DOHH2 (cell line): ENCODE measurements around the gene TBCE.

Source experiments
- H3F3A ChIP-seq: fragments of 200-600 bp; sonication (generic), shearing (Covaris generic); 2 replicates; pipeline ENCODE4 v1.6.0; 2016; ENCODE audit warnings: antibody characterized with exemption, mild to moderate bottlenecking; ENCODE audit not compliant: control insufficient read depth, insufficient read depth
- H3K27ac ChIP-seq: fragments of 200-600 bp; sonication (generic); 2 replicates; pipeline ENCODE4 v1.5.1; 2014; ENCODE audit warnings: low read depth, mild to moderate bottlenecking, low read length, moderate library complexity
- H3K27me3 ChIP-seq: fragments of 200-600 bp; sonication (generic); 2 replicates; pipeline ENCODE4 v1.6.1; 2014; ENCODE audit warnings: mild to moderate bottlenecking, low read length, mixed read lengths; ENCODE audit not compliant: control insufficient read depth
- H3K36me3 ChIP-seq: fragments of 200-600 bp; sonication (generic); 2 replicates; pipeline ENCODE4 v1.6.1; 2014; ENCODE audit warnings: mild to moderate bottlenecking, low read length, moderate library complexity, mixed read lengths; ENCODE audit not compliant: control insufficient read depth
- H3K4me1 ChIP-seq: fragments of 200-600 bp; sonication (generic); 2 replicates; pipeline ENCODE4 v1.6.1; 2014; ENCODE audit warnings: mild to moderate bottlenecking, low read length, mixed read lengths; ENCODE audit not compliant: control insufficient read depth
- H3K4me2 ChIP-seq: fragments of 200-600 bp; sonication (generic); 2 replicates; pipeline ENCODE4 v1.6.0; 2014; ENCODE audit warnings: mild to moderate bottlenecking, low read length, moderate library complexity
- H3K4me3 ChIP-seq: fragments of 200-600 bp; sonication (generic); 2 replicates; pipeline ENCODE4 v1.5.1; 2014; ENCODE audit warnings: mild to moderate bottlenecking, low read length, mixed read lengths
- H3K79me2 ChIP-seq: fragments of 200-600 bp; sonication (generic); 2 replicates; pipeline ENCODE4 v1.6.1; 2014; ENCODE audit warnings: mild to moderate bottlenecking, low read length, mixed read lengths; ENCODE audit not compliant: control insufficient read depth
- H3K9me2 ChIP-seq: fragments of 200-600 bp; sonication (generic); replicated peaks from 2 replicates; pipeline ENCODE4 v1.6.1; 2014; ENCODE audit warnings: mild to moderate bottlenecking, low read length, mixed read lengths; ENCODE audit not compliant: control insufficient read depth
- H3K9me3 ChIP-seq: fragments of 200-600 bp; sonication (generic); 2 replicates; pipeline ENCODE4 v1.6.1; 2014; ENCODE audit warnings: antibody characterized with exemption, low read length, mixed read lengths; ENCODE audit not compliant: control insufficient read depth, insufficient read depth
- H4K20me1 ChIP-seq: fragments of 200-600 bp; sonication (generic); 2 replicates; pipeline ENCODE4 v1.6.0; 2014; ENCODE audit warnings: low read depth, mild to moderate bottlenecking, antibody characterized with exemption, low read length, moderate library complexity; ENCODE audit not compliant: control insufficient read depth, insufficient read depth
- EZH2phosphoT487 ChIP-seq: fragments of 200-600 bp; sonication (generic); IDR thresholded peaks from 2 replicates; pipeline ENCODE4 v1.6.1; 2017; ENCODE audit warnings: borderline replicate concordance, mild to moderate bottlenecking, antibody characterized with exemption, low read length, moderate library complexity, mixed read lengths
- TF ChIP-seq, protein P1 (sequence below): fragments of 200-600 bp; sonication (generic); IDR thresholded peaks from one replicate; pipeline ENCODE4 v1.5.1; 2014; ENCODE audit warnings: antibody characterized with exemption, mild to moderate bottlenecking, low read depth, low read length; ENCODE audit not compliant: poor library complexity, severe bottlenecking

Gene TBCE

GRCh38 chr1:235326719-235327558, 40.3 kb upstream of the TBCE start:
- peaks cover 42% of the 10 kb centered on the region for H3K4me1 ChIP-seq
- H3K36me3 ChIP-seq, result peaks cover 62% of the 10 kb centered on the region
- H3K4me2 ChIP-seq, result peak overlapping the region; percentile 66
- peak overlapping the region; percentile 57 for H3K27ac ChIP-seq
- H4K20me1 ChIP-seq, result peaks cover 17% of the 10 kb centered on the region
- H3K79me2 ChIP-seq, result peaks cover 91% of the 10 kb centered on the region
- no peak for TF ChIP-seq EZH2phosphoT487
- TF ChIP-seq, protein P1, sequence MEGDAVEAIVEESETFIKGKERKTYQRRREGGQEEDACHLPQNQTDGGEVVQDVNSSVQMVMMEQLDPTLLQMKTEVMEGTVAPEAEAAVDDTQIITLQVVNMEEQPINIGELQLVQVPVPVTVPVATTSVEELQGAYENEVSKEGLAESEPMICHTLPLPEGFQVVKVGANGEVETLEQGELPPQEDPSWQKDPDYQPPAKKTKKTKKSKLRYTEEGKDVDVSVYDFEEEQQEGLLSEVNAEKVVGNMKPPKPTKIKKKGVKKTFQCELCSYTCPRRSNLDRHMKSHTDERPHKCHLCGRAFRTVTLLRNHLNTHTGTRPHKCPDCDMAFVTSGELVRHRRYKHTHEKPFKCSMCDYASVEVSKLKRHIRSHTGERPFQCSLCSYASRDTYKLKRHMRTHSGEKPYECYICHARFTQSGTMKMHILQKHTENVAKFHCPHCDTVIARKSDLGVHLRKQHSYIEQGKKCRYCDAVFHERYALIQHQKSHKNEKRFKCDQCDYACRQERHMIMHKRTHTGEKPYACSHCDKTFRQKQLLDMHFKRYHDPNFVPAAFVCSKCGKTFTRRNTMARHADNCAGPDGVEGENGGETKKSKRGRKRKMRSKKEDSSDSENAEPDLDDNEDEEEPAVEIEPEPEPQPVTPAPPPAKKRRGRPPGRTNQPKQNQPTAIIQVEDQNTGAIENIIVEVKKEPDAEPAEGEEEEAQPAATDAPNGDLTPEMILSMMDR, result no peak
- H3K27me3 ChIP-seq, result no peaks in the 10 kb centered on the region
- no peaks in the 10 kb centered on the region for H3K9me3 ChIP-seq
- H3K9me2 ChIP-seq, result no peaks in the 10 kb centered on the region
- peaks cover 17% of the 10 kb centered on the region for H3F3A ChIP-seq
- peak overlapping the region; percentile 83 for H3K4me3 ChIP-seq

DNA sequence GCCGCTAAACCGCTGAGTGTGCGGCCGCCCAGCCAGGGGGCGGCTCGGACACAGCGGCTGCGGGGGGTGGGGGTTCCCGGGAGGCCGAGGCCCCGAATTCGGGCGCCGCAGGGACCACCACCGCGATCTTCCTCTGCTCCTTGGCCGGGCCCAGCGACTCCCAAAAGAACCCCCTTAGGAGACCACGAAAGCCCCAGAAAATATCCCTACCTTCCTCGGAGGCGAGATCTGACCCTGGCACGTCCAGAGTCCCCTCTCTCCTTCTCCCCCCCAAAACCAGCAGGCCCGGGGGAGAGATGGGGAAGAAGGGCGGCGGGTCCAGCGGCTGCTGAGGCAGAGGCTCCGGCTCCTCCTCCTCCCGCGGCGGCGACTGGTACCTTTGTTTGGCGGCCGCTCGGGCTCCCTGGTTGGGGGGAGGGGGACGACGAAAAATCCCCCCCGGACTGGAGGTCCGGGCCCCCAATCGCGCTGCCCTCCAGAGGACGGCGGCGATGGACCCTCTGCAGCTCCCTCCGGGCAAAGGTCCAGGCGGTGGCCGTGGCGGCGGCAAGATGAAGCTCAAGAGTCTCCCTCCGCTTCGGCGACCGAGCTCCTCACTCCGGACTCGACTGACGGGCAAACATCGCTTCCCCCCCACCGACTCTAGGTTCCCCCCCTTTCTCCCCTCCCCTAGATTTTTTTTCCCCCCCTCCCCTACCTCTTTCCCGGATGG, 39.5 kb upstream of the TBCE start, which contains the start of gene ARID4B:
TSS of gene ARID4B (minus strand) at position 621 of the 712 bp plus-strand sequence. CDS start 1,260 bp downstream, outside the sequence.
- Histone ChIP-seq H4K20me1 (peaks cover 11% of the 10 kb centered on the region), H3K79me2 (peaks cover 91% of the 10 kb centered on the region), H3K4me3 (peak within 1 kb of the TSS; percentile 90), H3K9me2 (no peaks in the 10 kb centered on the region), H3K9me3 (no peaks in the 10 kb centered on the region), H3K36me3 (peaks cover 59% of the 10 kb centered on the region), H3F3A (peaks cover 17% of the 10 kb centered on the region), H3K4me1 (peaks cover 44% of the 10 kb centered on the region), H3K27ac (peak within 1 kb of the TSS; percentile 86), H3K27me3 (no peaks in the 10 kb centered on the region), H3K4me2 (peak within 1 kb of the TSS; percentile 84)
- TF ChIP-seq, protein P1, result no peak
- TF ChIP-seq EZH2phosphoT487, result no peak

- Histone ChIP-seq H3K36me3 (peaks cover 57% of the 10 kb centered on the region), H4K20me1 (peaks cover 9% of the 10 kb centered on the region), H3K4me1 (peaks cover 44% of the 10 kb centered on the region)
Measured at GRCh38 chr1:235328271-235329138, 38.7 kb upstream of the TBCE start, which contains the start of gene GGPS1. Gene GGPS1, plus strand, starts transcription at chr1:235328570. Its CDS starts 6,695 bp downstream, at chr1:235335265.

More at GRCh38 chr1:235328271-235329138, 38.7 kb upstream of the TBCE start, which contains the start of gene GGPS1:
- H3K27me3 ChIP-seq, result no peaks in the 10 kb centered on the region
- H3K9me3 ChIP-seq, result no peaks in the 10 kb centered on the region
- H3K4me2 ChIP-seq, result peak within 1 kb of the TSS; percentile 84
- H3F3A ChIP-seq, result peaks cover 17% of the 10 kb centered on the region
- H3K9me2 ChIP-seq, result no peaks in the 10 kb centered on the region
- H3K4me3 ChIP-seq, result peak within 1 kb of the TSS; percentile 90
- H3K79me2 ChIP-seq, result peaks cover 91% of the 10 kb centered on the region
- peak within 1 kb of the TSS; percentile 86 for H3K27ac ChIP-seq
- TF ChIP-seq, protein P1, result no peak
- TF ChIP-seq EZH2phosphoT487, result no peak
